GM12878 (cell line): Measurements from ENCODE around the gene RAB31. TPM values are rescaled to one million over a fixed set of nuclear protein-coding genes. Genes with fewer than 3 reads are reported as not detected.

Source experiments
- ATAC-seq: fragments of 200-7000 bp; cut with Tn5 transposase; 3 replicates; pipeline ENCODE4 v1.9.1; 2020; ENCODE audit warnings: mild to moderate bottlenecking, moderate library complexity
- BruUV-seq: library from RNA; stranded (reverse); fragments of 400-500 nt; replicated peaks from 2 replicates; lab custom pipeline; 2021; lab: Mats Ljungman, UMichigan
- CTCF ChIA-PET: fragments of 300-600 bp; sonication (Branson Sonifier 250); formaldehyde crosslinking; extraction: SDS; loops from one replicate; lab custom pipeline; 2021; ENCODE audit warnings: inconsistent platforms; lab: Yijun Ruan, JAX
- POLR2A ChIA-PET: fragments of 350-600 bp; formaldehyde crosslinking; extraction: SDS; loops from one replicate; lab custom pipeline; 2021; ENCODE audit warnings: inconsistent platforms; lab: Charles Lee
- RAD21 ChIA-PET: fragments of 300-600 bp; sonication (Branson Sonifier 250); formaldehyde crosslinking; loops from one replicate; lab custom pipeline; 2023; ENCODE audit warnings: antibody characterized with exemption; ENCODE audit not compliant: unreplicated experiment; lab: Charles Lee
- SMC1A ChIA-PET: fragments of 300-600 bp; sonication (Branson Sonifier 250); formaldehyde crosslinking; loops from one replicate; lab custom pipeline; 2023; ENCODE audit not compliant: unreplicated experiment, uncharacterized antibody; lab: Charles Lee
- DNase-seq: peaks from one replicate; pipeline ENCODE4 v3.0.0-alpha.2; 2011; ENCODE audit warnings: low read depth, low spot score
- FAIRE-seq: peaks from 3 replicates; lab custom pipeline; 2011; peaks lifted over from hg19 to GRCh38; lab: Jason Lieb, UNC
- H2AFZ ChIP-seq: 2 replicates; pipeline ENCODE4 v1.6.0; 2011; ENCODE audit warnings: low read depth, low read length, control low read depth; ENCODE audit not compliant: control insufficient read depth
- H3K27ac ChIP-seq: 2 replicates; pipeline ENCODE4 v1.5.1; 2011; ENCODE audit warnings: control low read depth; ENCODE audit not compliant: control insufficient read depth, insufficient read depth
- H3K27me3 ChIP-seq, 2 experiments: replicated peaks in 1 of 2; 2 replicates each; pipeline versions ENCODE4 v1.6.0 to v1.6.1; 2011; ENCODE audit warnings: low read length in 1 of 2; ENCODE audit not compliant: control insufficient read depth in 2 of 2, insufficient read depth in 2 of 2
- H3K36me3 ChIP-seq, 2 experiments: 2 replicates each; pipeline ENCODE4 v1.5.1; 2011; ENCODE audit warnings: low read length in 1 of 2; ENCODE audit not compliant: control insufficient read depth in 2 of 2, insufficient read depth in 2 of 2
- H3K4me1 ChIP-seq: 2 replicates; pipeline ENCODE4 v1.6.1; 2011; ENCODE audit warnings: mild to moderate bottlenecking, low read length, moderate library complexity, mixed read lengths; ENCODE audit not compliant: control insufficient read depth, insufficient read depth
- H3K4me2 ChIP-seq: 2 replicates; pipeline ENCODE4 v1.6.0; 2011; ENCODE audit warnings: control low read depth; ENCODE audit not compliant: control insufficient read depth, insufficient read depth
- H3K4me3 ChIP-seq: fragments of 200-600 bp; sonication (generic); 2 replicates; pipeline ENCODE4 v1.5.1; 2016
- H3K79me2 ChIP-seq: 2 replicates; pipeline ENCODE4 v1.6.0; 2011; ENCODE audit warnings: low read length; ENCODE audit not compliant: control insufficient read depth, insufficient read depth
- H3K9ac ChIP-seq: 2 replicates; pipeline ENCODE4 v1.8.0; 2011; ENCODE audit warnings: low read length, control low read depth, mixed read lengths; ENCODE audit not compliant: control insufficient read depth, insufficient read depth
- H3K9me3 ChIP-seq: replicated peaks from 3 replicates; pipeline ENCODE4 v1.5.1; 2011; ENCODE audit warnings: mild to moderate bottlenecking, low read length; ENCODE audit not compliant: control insufficient read depth, insufficient read depth
- H4K20me1 ChIP-seq: 2 replicates; pipeline ENCODE4 v1.6.0; 2011; ENCODE audit not compliant: control insufficient read depth, insufficient read depth
- DPF2 ChIP-seq: fragments of 450-650 bp; IDR thresholded peaks from 2 replicates; pipeline ENCODE4 v1.6.1; 2017; ENCODE audit warnings: mild to moderate bottlenecking
- FOXM1 ChIP-seq: IDR thresholded peaks from 2 replicates; pipeline ENCODE4 v1.6.1; 2012; ENCODE audit warnings: low read depth, mild to moderate bottlenecking, inconsistent platforms, low read length, moderate library complexity
- GABPA ChIP-seq: IDR thresholded peaks from 2 replicates; pipeline ENCODE4 v1.6.1; 2014; ENCODE audit warnings: antibody characterized with exemption, low read depth, mild to moderate bottlenecking, inconsistent platforms
- NFYA ChIP-seq: IDR thresholded peaks from 2 replicates; pipeline ENCODE4 v1.6.1; 2011; ENCODE audit warnings: low read depth, mild to moderate bottlenecking, low read length, improper control_type of control experiment, borderline replicate concordance
- NR2C1 ChIP-seq: fragments of 450-650 bp; IDR thresholded peaks from 2 replicates; pipeline ENCODE4 v1.6.1; 2017; ENCODE audit warnings: antibody characterized with exemption, mild to moderate bottlenecking, moderate library complexity
- POLR2A ChIP-seq: IDR thresholded peaks from 2 replicates; pipeline ENCODE4 v1.6.1; 2011; ENCODE audit warnings: low read depth, mild to moderate bottlenecking, low read length
- POU2F2 ChIP-seq: IDR thresholded peaks from 3 replicates; pipeline ENCODE4 v1.6.1; 2011; ENCODE audit warnings: low read depth, mild to moderate bottlenecking, low read length, borderline replicate concordance
- SIX5 ChIP-seq: IDR thresholded peaks from 2 replicates; pipeline ENCODE4 v1.6.1; 2011; ENCODE audit warnings: mild to moderate bottlenecking, low read depth, low read length, moderate library complexity; ENCODE audit not compliant: severe bottlenecking
- SRF ChIP-seq, 2 experiments: IDR thresholded peaks; 2 replicates each; pipeline ENCODE4 v1.6.1; 2011; ENCODE audit warnings: low read depth in 2 of 2, low read length in 2 of 2, mild to moderate bottlenecking in 1 of 2, moderate library complexity in 1 of 2
- STAT1 ChIP-seq: fragments of 450-650 bp; conservative IDR thresholded peaks from 2 replicates; pipeline ENCODE4 v1.6.1; 2014; ENCODE audit warnings: antibody characterized with exemption, mild to moderate bottlenecking
- ZBED1 ChIP-seq: IDR thresholded peaks from 2 replicates; pipeline ENCODE4 v1.6.1; 2016; ENCODE audit warnings: borderline replicate concordance
- ZNF384 ChIP-seq: IDR thresholded peaks from 2 replicates; pipeline ENCODE4 v1.6.1; 2012; ENCODE audit warnings: low read depth, mild to moderate bottlenecking, low read length, improper control_type of control experiment, borderline replicate concordance
- WGBS: methylation state at CpG from one replicate; pipeline ENCODE4 v1.1.6; 2016; ENCODE audit warnings: low lambda C conversion rate; ENCODE audit not compliant: insufficient replicate concordance, insufficient coverage; ENCODE audit errors: missing lambda C conversion rate; 5-methylcytosine and 5-hydroxymethylcytosine counted together
- in situ Hi-C: fragments of 300-500 bp; cut with MboI; formaldehyde crosslinking; loops from 9 replicates; pipeline ENCODE4 v1.14.3; 2018; ENCODE audit warnings: mixed read lengths
- intact Hi-C: fragments of 100-400 bp; cut with micrococcal nuclease; formaldehyde crosslinking; loops from one replicate; pipeline ENCODE4 v1.14.2; 2022; ENCODE audit not compliant: unreplicated experiment
- polyA plus RNA-seq, 11 experiments: library from polyadenylated mRNA; depleted of rRNA in 4 of 11; unstranded in 6 of 11; stranded (reverse) in 5 of 11; fragments of >200 nt; fragmentation: Nextera tagmentation in 4 of 11; fragmentation: Illumina TruSeq in 1 of 11; extraction: Ambion mirVana in 4 of 11; extraction: Trizol in 1 of 11; gene quantifications; 1 replicate in 1 of 11; 2 replicates in 10 of 11; pipeline versions ENCODE4 v1.2.1 to v1.2.3, GENCODE V29; 2011 to 2016; ENCODE audit warnings: inconsistent platforms in 2 of 11, missing spikeins in 2 of 11, low read depth in 1 of 11
- total RNA-seq, 4 experiments: library from RNA; depleted of rRNA in 3 of 4; stranded (reverse); fragments of >200 nt in 3 of 4; fragmentation: Illumina TruSeq in 1 of 4; extraction: Trizol in 1 of 4; gene quantifications; 2 replicates each; pipeline versions ENCODE4 v1.2.1 to v1.2.3, GENCODE V29; 2013 to 2021
- TF ChIP-seq, protein P1 (sequence below): IDR thresholded peaks from 2 replicates; pipeline ENCODE4 v1.6.1; 2011; ENCODE audit warnings: low read depth, mild to moderate bottlenecking, low read length, moderate library complexity, borderline replicate concordance; ENCODE audit errors: extremely low read depth
- TF ChIP-seq, protein P2 (sequence below): fragments of 450-650 bp; formaldehyde crosslinking; IDR thresholded peaks from 2 replicates; pipeline ENCODE4 v1.4.0; 2022; ENCODE audit warnings: mild to moderate bottlenecking, moderate library complexity

The RAB31 gene
- total and polyA plus RNA-seq, 10 of the 15 experiments (the other 5 are each of a cell fraction or from before 2014, with no cell fraction given) = 0.80 to 23.3 (median 12.2) TPM

DNA sequence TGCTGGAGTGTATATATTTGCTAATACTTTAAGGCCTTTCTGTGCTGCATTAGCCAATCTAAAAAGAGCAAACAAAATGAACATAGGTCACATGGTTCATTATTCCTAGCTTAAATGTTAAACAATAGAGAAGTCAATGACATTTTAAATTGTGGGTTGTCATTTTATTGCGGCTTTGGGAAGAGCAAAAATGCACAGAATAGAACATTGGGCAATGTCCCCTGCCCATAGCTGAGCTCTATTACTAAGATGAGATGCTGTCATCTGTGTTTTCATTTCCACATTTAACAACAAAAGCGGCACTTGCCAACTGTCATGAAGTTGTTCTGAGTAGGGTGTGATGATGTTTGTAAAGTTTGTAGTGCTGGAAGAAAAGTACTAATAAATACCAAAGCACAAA lies 202.6 kb downstream of the RAB31 start:
- in situ Hi-C loops = loop anchor here (25.0 kb wide), 2 partner anchors 298 to 1298 kb away; partner anchors contain the start of genes PPP4R1 and RAB12
- Histone ChIP-seq H4K20me1 (no peaks in the 10 kb centered on the region), H3K79me2 (peaks cover 18% of the 10 kb centered on the region), H3K9ac (no peak overlapping the region), H3K4me3 (no peak overlapping the region), H2AFZ (no peak overlapping the region), H3K4me2 (no peak overlapping the region), H3K4me1 (no peaks in the 10 kb centered on the region), H3K9me3 (no peaks in the 10 kb centered on the region; the same call in 2 of the 3 replicates), H3K27ac (no peak overlapping the region), H3K27me3 (no peaks in the 10 kb centered on the region; a peak in 1 of 4 replicates), H3K36me3 (no peaks in the 10 kb centered on the region)
- ATAC-seq (no peak), FAIRE-seq (no peak), DNase-seq (no peak)
- ChIA-PET RAD21 (no interaction called here), POLR2A (no interaction called here), CTCF (no interaction called here), SMC1A (no interaction called here)
- no TSS peak for BruUV-seq
- 95% methylated on average over 2 of the region's 2 CpGs for WGBS
- TF ChIP-seq STAT1 = no peak
- TF ChIP-seq ZNF384 = no peak
- TF ChIP-seq ZBED1 = no peak
- TF ChIP-seq SIX5 = no peak
- TF ChIP-seq, protein P1, sequence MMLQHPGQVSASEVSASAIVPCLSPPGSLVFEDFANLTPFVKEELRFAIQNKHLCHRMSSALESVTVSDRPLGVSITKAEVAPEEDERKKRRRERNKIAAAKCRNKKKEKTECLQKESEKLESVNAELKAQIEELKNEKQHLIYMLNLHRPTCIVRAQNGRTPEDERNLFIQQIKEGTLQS = no peak
- no peak for TF ChIP-seq SRF (IDR thresholded peaks at IDR 0.05; ENCODE audit: low read depth in 2 of 2, low read length in 2 of 2)
- TF ChIP-seq DPF2 = no peak
- no peak for TF ChIP-seq POU2F2
- TF ChIP-seq POLR2A = no peak
- no peak for TF ChIP-seq GABPA
- TF ChIP-seq FOXM1 = no peak
- no peak for TF ChIP-seq NR2C1
- no peak for TF ChIP-seq NFYA
- TF ChIP-seq, protein P2, sequence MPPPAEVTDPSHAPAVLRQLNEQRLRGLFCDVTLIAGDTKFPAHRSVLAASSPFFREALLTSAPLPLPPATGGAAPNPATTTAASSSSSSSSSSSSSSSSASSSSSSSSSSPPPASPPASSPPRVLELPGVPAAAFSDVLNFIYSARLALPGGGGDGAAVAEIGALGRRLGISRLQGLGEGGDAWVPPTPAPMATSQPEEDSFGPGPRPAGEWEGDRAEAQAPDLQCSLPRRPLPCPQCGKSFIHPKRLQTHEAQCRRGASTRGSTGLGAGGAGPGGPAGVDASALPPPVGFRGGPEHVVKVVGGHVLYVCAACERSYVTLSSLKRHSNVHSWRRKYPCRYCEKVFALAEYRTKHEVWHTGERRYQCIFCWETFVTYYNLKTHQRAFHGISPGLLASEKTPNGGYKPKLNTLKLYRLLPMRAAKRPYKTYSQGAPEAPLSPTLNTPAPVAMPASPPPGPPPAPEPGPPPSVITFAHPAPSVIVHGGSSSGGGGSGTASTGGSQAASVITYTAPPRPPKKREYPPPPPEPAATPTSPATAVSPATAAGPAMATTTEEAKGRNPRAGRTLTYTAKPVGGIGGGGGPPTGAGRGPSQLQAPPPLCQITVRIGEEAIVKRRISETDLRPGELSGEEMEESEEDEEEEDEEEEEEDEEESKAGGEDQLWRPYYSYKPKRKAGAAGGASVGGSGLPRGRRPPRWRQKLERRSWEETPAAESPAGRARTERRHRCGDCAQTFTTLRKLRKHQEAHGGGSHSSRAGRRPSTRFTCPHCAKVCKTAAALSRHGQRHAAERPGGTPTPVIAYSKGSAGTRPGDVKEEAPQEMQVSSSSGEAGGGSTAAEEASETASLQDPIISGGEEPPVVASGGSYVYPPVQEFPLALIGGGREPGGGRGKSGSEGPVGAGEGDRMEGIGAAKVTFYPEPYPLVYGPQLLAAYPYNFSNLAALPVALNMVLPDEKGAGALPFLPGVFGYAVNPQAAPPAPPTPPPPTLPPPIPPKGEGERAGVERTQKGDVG = no peak
- intact Hi-C loops = no loop called here
